Upper lobe of right lung (tissue), 1 donor: ENCODE measurements around the gene RBMS3. TPM values are rescaled to one million over a fixed set of nuclear protein-coding genes. Genes with fewer than 3 reads are reported as not detected.
"Not testable (repeated sequence)": the region's sequence is repeated elsewhere in the genome, so short reads cannot be mapped to it uniquely, and the experiment has no call there.

Experiments
- ATAC-seq: fragments of 200-7000 bp; cut with Tn5 transposase; one replicate; pipeline ENCODE4 v1.9.1; 2020; ENCODE audit warnings: mild to moderate bottlenecking, moderate library complexity
- DNase-seq: peaks from one replicate; pipeline ENCODE4 v3.0.0-alpha.2; 2020
- H3K27ac ChIP-seq: fragments of 200-600 bp; one replicate; pipeline ENCODE4 v1.8.0; 2022
- H3K27me3 ChIP-seq: fragments of 200-600 bp; one replicate; pipeline ENCODE4 v1.8.0; 2022; ENCODE audit warnings: mild to moderate bottlenecking
- H3K36me3 ChIP-seq: fragments of 200-600 bp; one replicate; pipeline ENCODE4 v1.8.0; 2022
- H3K4me1 ChIP-seq: fragments of 200-600 bp; one replicate; pipeline ENCODE4 v1.8.0; 2022
- H3K4me3 ChIP-seq: fragments of 200-600 bp; one replicate; pipeline ENCODE4 v1.8.0; 2022; ENCODE audit warnings: mild to moderate bottlenecking
- H3K9me3 ChIP-seq: fragments of 200-600 bp; one replicate; pipeline ENCODE4 v1.8.0; 2022
- intact Hi-C: fragments of 100-400 bp; cut with DNase I; formaldehyde crosslinking; loops from one replicate; pipeline ENCODE4 v1.11.0; 2022
- total RNA-seq: library from RNA; stranded (reverse); fragmentation: NEBNext Ultra II Directional; extraction: Animal tissue kit (Norgen Biotek cat#: 25700); gene quantifications from one replicate; pipeline ENCODE4 v1.2.1, GENCODE V29; 2021
- TF ChIP-seq, protein P1 (sequence below): fragments of 200-600 bp; IDR thresholded peaks from one replicate; pipeline ENCODE4 v1.8.0; 2022; ENCODE audit warnings: antibody characterized with exemption
- donor health status: DM: no; HTN: yes; CAD: no; lungs with severe emphysema.

RBMS3 gene
- total RNA-seq, 1 donor from 2014 or later = 85.9 TPM

DNA sequence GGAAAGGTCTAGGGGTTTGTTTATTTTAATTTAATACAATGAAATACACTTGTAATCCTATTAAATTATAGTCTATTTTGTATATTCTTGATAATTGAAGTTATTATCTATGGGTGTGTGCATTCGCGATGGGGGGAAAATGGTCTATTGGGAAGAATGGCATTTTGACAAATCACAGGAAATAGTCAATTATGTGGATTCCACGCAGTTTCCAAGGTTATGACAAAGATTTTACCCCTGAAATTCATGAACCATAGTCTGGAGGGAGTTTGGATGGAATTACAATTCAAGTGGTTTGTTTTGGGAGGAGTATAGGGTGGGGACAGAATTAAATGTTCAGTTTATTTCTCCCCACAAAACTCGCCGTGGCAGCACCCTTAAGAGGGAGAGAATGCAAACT is 66.5 kb downstream of the RBMS3 start:
- no peak for DNase-seq
- Histone ChIP-seq H3K36me3 (no peaks in the 10 kb centered on the region), H3K27ac (no peak overlapping the region), H3K4me1 (no peaks in the 10 kb centered on the region), H3K27me3 (no peaks in the 10 kb centered on the region), H3K4me3 (no peak overlapping the region), H3K9me3 (no peaks in the 10 kb centered on the region)
- ATAC-seq = no peak
- intact Hi-C loops = no loop called here
- TF ChIP-seq, protein P1, sequence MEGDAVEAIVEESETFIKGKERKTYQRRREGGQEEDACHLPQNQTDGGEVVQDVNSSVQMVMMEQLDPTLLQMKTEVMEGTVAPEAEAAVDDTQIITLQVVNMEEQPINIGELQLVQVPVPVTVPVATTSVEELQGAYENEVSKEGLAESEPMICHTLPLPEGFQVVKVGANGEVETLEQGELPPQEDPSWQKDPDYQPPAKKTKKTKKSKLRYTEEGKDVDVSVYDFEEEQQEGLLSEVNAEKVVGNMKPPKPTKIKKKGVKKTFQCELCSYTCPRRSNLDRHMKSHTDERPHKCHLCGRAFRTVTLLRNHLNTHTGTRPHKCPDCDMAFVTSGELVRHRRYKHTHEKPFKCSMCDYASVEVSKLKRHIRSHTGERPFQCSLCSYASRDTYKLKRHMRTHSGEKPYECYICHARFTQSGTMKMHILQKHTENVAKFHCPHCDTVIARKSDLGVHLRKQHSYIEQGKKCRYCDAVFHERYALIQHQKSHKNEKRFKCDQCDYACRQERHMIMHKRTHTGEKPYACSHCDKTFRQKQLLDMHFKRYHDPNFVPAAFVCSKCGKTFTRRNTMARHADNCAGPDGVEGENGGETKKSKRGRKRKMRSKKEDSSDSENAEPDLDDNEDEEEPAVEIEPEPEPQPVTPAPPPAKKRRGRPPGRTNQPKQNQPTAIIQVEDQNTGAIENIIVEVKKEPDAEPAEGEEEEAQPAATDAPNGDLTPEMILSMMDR = no peak

DNA sequence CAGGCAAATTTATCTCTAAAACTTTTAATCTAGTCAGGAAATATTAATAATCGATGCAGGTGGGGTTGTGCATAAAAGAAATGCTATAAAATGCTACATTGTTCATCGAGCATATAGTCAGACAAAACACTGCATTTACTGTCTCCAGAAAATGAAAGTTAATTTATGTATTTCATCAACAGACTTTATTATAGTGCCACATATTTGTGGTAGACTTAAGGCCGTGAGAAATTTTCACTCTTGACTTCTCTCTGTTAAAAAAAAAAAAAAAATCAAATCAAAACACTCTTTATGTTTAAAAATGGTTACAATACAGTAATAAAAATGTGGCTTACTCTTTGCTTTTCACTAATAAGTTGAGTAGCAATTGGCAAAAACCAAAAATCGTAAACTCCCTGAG is 67.4 kb downstream of the RBMS3 start:
- no peak for ATAC-seq
- Histone ChIP-seq H3K4me3 (no peak overlapping the region), H3K27me3 (no peaks in the 10 kb centered on the region), H3K4me1 (no peaks in the 10 kb centered on the region), H3K27ac (no peak overlapping the region), H3K9me3 (no peaks in the 10 kb centered on the region), H3K36me3 (no peaks in the 10 kb centered on the region)
- DNase-seq = no peak
- intact Hi-C loops = no loop called here
- TF ChIP-seq, protein P1 = no peak

DNA sequence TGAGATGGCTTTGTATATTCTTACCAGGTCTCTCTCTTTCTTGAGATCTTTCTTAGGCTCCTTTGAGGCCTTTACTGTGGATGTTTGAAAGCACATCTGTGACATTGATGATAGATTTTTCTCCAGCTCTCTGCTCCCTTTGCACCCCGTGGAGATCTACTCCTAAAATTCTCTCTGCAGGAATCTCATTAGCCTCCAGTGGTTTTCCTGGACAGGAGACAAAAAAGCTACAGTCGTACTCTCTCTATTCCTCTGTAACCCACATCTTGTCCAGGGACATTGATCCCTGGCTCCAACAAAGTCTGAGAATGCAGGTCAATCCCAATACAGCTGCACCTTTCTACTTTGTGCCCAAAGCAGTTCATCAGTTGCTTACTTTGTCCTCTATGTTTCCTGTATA is 68.2 kb downstream of the RBMS3 start:
- Histone ChIP-seq H3K27ac (no peak overlapping the region), H3K36me3 (no peaks in the 10 kb centered on the region), H3K9me3 (no peaks in the 10 kb centered on the region), H3K4me3 (no peak overlapping the region), H3K27me3 (no peaks in the 10 kb centered on the region), H3K4me1 (no peaks in the 10 kb centered on the region)
- DNase-seq (no peak), ATAC-seq (no peak)
- intact Hi-C loops = no loop called here
- TF ChIP-seq, protein P1 = no peak

DNA sequence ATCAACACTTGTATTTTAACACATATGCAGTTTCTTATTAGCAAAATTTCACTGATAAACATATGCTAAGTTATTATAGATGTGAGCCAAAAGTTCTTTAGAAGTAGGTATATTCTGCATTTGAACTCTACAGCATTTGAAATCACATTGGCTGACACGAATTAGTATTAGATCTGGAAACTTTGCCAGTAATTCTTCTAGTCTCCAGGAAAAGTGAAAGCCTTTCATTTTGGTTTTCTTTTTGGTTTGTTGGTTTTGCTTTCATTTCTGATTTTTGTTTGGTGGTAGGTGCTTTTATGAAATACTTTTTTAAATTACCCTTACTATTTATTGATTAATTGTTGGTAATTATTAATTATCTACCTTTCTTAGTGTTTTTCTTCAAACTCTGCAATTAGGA is 72.9 kb downstream of the RBMS3 start:
- TF ChIP-seq, protein P1 = no peak
- DNase-seq (no peak), ATAC-seq (no peak)
- no peak overlapping the region for H3K4me3 ChIP-seq
- H3K27me3 ChIP-seq = no peaks in the 10 kb centered on the region
- H3K27ac ChIP-seq = no peak overlapping the region
- no peaks in the 10 kb centered on the region for H3K4me1 ChIP-seq
- no peaks in the 10 kb centered on the region for H3K36me3 ChIP-seq
- intact Hi-C loops = no loop called here
- no peaks in the 10 kb centered on the region for H3K9me3 ChIP-seq

DNA sequence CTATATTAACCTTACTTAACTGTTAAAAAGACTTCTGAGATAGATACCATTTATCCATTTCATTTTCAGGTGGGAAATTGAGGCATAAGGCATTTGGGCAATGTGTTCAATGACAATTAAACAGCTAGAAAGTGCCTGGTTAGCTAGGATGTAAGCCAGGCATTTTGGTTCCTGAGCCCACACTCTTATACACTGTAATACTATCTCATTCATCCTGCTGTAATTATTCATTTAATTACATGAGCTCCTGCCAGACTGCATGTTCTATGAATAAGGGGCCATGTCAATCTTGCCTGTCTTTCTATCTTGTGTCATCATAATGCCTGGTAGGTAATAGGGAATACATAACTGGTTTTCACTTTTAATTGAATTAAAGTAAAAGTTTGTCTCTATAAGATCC is 74.0 kb downstream of the RBMS3 start:
- intact Hi-C loops = no loop called here
- no peak overlapping the region for H3K27ac ChIP-seq
- DNase-seq = no peak

DNA sequence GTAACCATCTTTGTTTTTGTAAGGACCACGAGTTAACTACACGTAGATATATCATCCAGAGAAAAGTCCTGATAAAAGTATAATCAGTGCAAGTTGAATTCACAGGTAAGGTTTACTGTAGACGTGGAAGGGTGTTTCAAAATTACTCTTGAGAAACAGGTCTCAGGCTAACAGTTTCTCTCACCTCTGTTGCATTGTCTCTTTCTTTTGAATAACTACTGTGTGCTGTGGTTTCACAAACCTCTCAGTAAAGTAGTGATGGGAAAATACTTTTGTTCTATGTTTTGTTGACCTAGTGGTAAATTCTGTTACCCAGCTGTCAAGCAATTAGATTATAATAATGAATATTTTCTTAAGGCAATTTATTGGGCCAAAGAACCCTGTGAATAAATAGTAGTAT is 75.2 kb downstream of the RBMS3 start:
- Histone ChIP-seq H3K27me3 (no peaks in the 10 kb centered on the region), H3K4me1 (no peaks in the 10 kb centered on the region), H3K4me3 (no peak overlapping the region), H3K36me3 (no peaks in the 10 kb centered on the region), H3K27ac (no peak overlapping the region), H3K9me3 (no peaks in the 10 kb centered on the region)
- intact Hi-C loops = no loop called here
- TF ChIP-seq, protein P1 = no peak
- DNase-seq (no peak), ATAC-seq (no peak)

More for the DNA sequence above, 74.0 kb downstream of the RBMS3 start:
- no peaks in the 10 kb centered on the region for H3K4me1 ChIP-seq
- no peak for ATAC-seq
- no peaks in the 10 kb centered on the region for H3K36me3 ChIP-seq
- TF ChIP-seq, protein P1 = no peak
- no peaks in the 10 kb centered on the region for H3K9me3 ChIP-seq
- no peak overlapping the region for H3K4me3 ChIP-seq
- no peaks in the 10 kb centered on the region for H3K27me3 ChIP-seq

DNA sequence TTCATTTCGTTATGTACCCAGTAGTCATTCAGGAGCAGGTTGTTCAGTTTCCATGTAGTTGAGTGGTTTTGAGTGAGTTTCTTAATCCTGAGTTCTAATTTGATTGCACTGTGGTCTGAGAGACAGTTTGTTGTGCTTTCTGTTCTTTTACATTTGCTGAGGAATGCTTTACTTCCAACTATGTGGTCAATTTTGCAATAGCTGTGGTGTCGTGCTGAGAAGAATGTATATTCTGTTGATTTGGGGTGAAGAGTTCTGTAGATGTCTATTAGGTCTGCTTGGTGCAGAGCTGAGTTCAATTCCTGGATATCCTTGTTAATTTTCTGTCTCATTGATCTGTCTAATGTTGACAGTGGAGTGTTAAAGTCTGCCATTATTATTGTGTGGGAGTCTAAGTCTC is 79.4 kb downstream of the RBMS3 start:
- ATAC-seq, H3K4me1 ChIP-seq, DNase-seq, H3K27ac ChIP-seq, intact Hi-C loops, H3K4me3 ChIP-seq, H3K27me3 ChIP-seq, H3K36me3 ChIP-seq, H3K9me3 ChIP-seq: not testable (repeated sequence)
